GM12801 (cell line): Measurements from ENCODE around the gene CPVL.

Experiments used
- TF ChIP-seq, protein P1 (sequence below): IDR thresholded peaks from one replicate; pipeline ENCODE4 v1.5.1; 2011; ENCODE audit warnings: control low read depth; ENCODE audit not compliant: insufficient read length; ENCODE audit errors: extremely low read depth

The CPVL gene

GRCh38 chr7:29007127-29007526 lies 139.2 kb downstream of the CPVL start:
- TF ChIP-seq, protein P1, sequence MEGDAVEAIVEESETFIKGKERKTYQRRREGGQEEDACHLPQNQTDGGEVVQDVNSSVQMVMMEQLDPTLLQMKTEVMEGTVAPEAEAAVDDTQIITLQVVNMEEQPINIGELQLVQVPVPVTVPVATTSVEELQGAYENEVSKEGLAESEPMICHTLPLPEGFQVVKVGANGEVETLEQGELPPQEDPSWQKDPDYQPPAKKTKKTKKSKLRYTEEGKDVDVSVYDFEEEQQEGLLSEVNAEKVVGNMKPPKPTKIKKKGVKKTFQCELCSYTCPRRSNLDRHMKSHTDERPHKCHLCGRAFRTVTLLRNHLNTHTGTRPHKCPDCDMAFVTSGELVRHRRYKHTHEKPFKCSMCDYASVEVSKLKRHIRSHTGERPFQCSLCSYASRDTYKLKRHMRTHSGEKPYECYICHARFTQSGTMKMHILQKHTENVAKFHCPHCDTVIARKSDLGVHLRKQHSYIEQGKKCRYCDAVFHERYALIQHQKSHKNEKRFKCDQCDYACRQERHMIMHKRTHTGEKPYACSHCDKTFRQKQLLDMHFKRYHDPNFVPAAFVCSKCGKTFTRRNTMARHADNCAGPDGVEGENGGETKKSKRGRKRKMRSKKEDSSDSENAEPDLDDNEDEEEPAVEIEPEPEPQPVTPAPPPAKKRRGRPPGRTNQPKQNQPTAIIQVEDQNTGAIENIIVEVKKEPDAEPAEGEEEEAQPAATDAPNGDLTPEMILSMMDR, result no peak

DNA sequence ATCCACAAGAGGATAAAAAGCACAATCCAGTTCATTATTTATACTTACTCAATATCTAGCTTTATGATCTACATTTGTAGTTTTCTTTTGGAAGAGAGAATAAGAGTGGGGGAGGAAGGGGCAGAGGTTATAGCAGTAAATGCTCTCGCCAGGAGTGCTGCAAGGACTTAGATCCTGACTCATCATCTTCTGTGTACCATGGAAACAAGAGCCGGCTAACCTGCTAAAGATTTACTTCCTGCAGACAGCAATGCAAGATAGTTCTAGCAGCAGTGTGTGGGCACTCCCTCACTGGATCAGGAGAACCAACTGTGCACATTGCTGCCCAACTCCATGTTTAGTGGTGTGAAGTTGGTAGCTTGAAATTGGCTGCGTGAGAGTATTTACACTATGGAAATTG lies 140.5 kb downstream of the CPVL start:
- TF ChIP-seq, protein P1, result no peak

DNA sequence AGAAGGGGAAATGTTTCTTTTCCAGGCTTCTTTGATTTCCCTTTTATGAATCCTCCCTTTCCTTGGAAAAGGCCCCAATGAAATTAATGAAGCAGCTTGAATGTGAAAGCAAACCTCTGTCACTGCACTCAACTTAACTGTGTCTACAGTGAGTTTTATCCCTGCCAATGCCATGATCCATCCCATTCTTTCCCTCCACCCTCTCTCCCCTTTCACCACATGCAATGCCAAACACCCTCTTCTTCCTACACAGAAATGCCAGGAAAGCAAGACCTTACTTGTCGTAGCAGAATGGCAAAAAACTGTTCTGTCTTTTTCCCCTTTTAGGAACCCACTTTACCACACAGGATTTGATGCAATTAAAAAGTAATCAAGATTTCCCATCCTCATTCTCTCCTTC lies 140.9 kb downstream of the CPVL start:
- TF ChIP-seq, protein P1, result no peak

DNA sequence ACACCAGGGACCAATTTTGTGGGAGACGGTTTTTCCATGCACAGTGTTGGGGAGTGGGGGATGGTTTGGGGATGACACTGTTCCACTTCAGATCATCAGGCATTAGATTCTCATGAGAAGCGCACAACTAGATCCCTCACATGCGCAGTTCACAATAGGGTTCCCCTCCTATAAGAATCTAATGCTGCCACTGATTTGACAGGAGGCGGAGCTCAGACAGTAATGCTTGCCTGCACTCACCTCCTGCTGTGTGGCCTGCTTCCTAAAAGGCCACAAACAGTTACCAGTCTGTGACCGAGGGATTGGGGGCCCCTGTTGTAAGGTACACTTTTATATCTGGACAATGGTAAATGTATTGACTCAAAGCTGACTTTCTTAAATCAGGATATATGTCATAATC lies 142.6 kb downstream of the CPVL start:
- TF ChIP-seq, protein P1, result no peak

- TF ChIP-seq, protein P1, result no peak
Measured at GRCh38 chr7:29000717-29001076, 145.6 kb downstream of the CPVL start.

DNA sequence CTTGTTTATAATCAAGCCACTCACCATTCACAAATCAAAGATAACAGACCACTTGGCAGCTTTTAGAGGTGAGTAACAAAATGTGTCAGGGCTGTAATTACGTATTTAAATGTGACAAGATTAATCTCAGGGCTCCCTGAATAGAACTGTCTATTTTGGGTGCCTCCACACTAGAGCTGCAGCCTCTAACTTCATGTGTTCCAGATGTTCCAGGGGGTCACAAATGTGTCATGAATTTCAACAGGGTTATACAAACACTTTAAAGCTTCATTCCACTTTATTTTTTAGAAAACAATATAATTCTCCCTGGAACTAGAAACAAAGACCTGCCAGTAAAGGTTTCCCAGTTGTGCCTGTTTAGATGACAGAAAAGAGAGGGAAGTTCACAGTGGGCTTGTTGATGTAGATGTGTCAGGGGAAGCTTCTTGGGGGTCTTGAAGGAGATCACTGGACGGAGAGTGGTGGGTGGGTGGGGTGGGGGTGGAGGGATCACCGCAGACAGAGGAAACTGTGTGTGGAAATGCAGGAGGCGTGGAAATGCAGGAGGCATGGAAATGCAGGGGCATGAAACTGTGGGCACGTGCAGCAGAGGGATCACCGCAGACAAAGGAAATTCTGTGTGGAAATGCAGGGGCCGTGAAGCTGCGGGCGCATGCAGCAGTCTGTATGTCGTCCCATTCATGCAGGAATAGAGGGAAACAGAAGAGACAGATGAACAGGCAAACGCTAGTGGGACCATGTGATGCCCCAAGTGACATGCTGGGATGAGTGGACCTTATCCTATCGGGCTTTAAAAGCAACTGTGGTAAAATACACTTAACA lies 146.2 kb downstream of the CPVL start:
- TF ChIP-seq, protein P1, result no peak

DNA sequence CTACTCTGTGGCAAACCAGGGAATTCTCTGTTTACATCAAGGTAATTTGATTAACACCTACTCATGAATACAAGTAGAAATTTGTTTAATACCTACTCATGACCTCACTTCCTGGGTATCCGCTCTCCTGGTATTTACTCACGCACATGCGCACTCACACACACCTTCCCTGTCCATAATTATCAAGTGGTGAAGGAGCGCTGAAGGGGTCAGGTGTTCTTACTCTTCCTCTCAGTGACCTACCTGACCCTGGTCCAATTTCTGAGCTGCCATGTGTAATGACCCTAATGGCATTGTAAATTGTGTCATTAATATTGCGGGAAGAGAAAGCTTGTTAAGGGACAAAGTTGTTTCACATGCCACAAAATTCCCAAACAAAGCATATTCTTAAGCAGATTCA lies 146.9 kb downstream of the CPVL start:
- TF ChIP-seq, protein P1, result no peak
